ENCODE data around the gene TMEM170B. TPM values are rescaled to one million over a fixed set of nuclear protein-coding genes. Genes with fewer than 3 reads are reported as not detected.
A peak's percentile ranks its signal among the peaks of the same experiment; 100 is the strongest.

TMEM170B gene, protein sequence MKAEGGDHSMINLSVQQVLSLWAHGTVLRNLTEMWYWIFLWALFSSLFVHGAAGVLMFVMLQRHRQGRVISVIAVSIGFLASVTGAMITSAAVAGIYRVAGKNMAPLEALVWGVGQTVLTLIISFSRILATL
- 1.0 and 1.5 TPM in 2 replicates for total RNA-seq (2014; rRNA removed; shearing (Covaris generic))

DNA sequence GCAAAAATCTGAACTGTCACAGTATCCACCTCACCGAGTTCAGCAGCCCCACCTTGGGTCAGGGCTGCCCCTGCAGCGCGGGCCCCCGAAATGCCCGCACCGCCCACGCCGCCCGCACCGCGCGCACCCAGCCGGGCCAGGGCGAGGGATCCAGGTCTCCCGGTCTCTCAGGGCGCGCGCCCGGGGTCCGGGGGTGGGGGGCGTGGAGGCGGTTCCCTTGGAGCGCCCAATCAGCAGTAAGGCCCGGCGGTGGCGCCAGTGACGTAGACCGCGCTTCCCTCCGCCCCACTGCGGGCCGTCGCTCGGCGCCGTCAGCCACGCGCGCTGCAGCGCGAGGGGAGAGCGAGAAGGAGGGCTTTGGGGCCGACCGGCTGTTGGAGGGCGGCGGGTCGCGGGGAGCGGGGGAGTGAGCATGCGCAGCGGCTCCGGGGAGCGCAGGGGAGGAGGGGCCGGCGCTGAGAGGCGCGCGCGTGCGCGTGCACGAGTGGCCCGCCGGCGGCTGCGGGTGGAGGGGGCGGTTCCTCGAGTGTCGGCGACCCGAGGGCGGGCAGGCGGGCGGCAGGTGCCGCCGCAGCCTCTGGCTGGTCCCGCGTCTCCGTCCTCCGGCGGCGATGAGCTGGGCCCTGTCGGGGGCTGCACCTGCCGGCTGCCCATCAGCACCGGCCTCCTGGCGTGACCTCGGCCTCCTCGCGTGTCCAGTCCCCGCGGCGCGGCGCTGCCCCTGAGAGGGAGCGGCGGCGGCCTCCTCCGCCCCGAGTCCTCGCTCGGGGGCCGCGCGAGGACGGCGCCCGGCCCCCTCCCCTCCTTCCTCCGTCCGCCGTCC lies at the start of gene TMEM170B:
Gene TMEM170B, plus strand, starts transcription at position 521 of the 823 bp plus-strand sequence. CDS start 529 bp downstream, outside the sequence.
- peak within 1 kb of the TSS; percentile 78 for H3K4me3 ChIP-seq
- no peak within 1 kb of the TSS for H3K27ac ChIP-seq
- H3K9me3 ChIP-seq (replicated peaks): no peaks in the 10 kb centered on the region
- DNase-seq: peak; percentile 83 to 88
- H3K4me1 ChIP-seq: no peaks in the 10 kb centered on the region
- H3K36me3 ChIP-seq: no peaks in the 10 kb centered on the region
- peaks cover 3% of the 10 kb centered on the region; the same call in 1 of the 2 replicates for H3K27me3 ChIP-seq

GRCh38 chr6:11490996-11491395 lies 46.6 kb upstream of the TMEM170B start:
- Histone ChIP-seq H3K27ac (no peak overlapping the region), H3K4me1 (no peaks in the 10 kb centered on the region), H3K9me3 (replicated peaks) (no peaks in the 10 kb centered on the region), H3K27me3 (no peaks in the 10 kb centered on the region), H3K4me3 (no peak overlapping the region), H3K36me3 (no peaks in the 10 kb centered on the region)
- DNase-seq: no peak

DNA sequence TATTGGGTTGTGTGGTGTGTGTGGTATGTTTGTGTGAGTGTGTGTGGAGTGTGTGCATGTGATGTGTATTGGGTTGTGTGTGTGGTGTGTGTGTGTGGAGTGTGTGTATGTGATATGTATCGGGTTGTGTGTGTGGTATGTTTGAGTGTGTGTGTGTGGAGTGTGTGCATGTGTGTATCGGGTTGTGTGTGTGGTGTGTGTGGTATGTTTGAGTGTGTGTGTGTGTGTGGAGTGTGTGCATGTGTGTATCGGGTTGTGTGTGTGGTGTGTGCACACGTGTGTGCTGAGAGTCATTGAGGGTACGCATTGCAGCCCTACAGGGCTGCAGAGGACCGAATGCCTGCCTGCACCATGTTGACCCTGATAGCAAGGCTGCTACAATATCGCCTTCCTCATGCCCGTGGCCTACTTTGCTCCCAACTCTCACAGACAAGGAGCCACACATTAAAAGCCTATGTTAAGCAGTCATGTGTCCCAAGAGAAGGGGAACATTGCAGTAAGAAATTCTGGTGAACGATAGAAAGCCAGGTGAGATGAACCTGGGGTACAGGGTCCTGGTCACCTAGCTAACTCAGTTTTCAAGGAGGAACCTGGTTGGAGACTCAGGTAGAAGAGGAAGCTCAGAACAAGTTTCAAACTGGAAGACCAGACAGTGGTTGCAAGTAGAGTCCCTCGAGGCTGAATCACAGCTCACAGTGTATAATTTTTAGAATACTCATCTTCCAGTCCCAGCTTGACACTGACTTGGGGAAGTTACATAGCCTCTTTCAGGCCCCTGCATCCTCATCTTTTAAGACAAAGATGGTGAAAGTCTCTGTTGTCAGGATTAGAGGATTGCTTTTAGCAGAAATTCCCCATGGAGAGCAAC lies 45.7 kb upstream of the TMEM170B start:
- H3K36me3 ChIP-seq: no peaks in the 10 kb centered on the region
- no peak overlapping the region for H3K4me3 ChIP-seq
- no peak overlapping the region for H3K27ac ChIP-seq
- H3K9me3 ChIP-seq (replicated peaks): no peaks in the 10 kb centered on the region
- DNase-seq: peak in 1 of 2 experiments; percentile 0
- H3K4me1 ChIP-seq: no peaks in the 10 kb centered on the region
- H3K27me3 ChIP-seq: no peaks in the 10 kb centered on the region

DNA sequence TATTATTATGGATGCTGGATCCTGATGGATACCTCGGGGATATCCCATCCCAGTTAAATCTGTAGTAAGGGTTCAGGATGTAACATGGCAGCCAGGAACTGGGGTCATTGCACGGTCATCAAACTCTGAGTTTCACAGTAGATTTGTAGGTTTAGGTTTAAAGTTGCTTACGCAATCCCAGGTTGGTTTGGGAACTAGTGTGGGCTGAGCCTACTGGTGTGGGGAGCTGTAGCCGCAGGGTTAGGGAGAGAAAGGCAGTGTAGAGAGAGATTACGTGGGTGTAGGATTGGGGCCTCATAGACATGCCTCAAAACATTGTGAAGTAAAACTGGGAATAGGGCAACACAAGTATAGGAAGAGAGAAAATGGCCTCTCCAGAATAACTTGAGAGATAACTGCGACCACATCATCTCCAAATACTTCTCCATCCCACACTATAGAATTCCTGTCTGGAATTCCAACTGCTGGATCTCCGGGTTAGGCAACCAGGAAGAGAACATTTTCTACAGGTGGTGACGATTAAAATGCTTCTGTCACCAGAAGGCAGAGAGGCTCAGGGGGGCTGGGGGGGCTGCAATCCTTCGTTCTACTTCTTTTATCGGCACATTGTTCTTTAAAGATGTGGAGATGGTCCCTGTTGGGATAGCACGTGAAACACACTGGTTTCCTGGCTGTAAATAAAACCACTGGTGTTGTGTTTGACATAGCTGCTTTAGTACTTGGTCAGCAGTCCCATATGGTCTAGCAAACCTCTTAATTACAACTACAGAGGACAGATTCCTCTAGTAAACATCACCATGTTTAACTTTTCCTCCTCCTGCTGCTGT lies 44.9 kb upstream of the TMEM170B start:
- no peak overlapping the region for H3K27ac ChIP-seq
- H3K4me3 ChIP-seq: no peak overlapping the region
- no peaks in the 10 kb centered on the region for H3K27me3 ChIP-seq
- no peak for DNase-seq
- H3K36me3 ChIP-seq: no peaks in the 10 kb centered on the region
- H3K4me1 ChIP-seq: no peaks in the 10 kb centered on the region
- H3K9me3 ChIP-seq (replicated peaks): no peaks in the 10 kb centered on the region

DNA sequence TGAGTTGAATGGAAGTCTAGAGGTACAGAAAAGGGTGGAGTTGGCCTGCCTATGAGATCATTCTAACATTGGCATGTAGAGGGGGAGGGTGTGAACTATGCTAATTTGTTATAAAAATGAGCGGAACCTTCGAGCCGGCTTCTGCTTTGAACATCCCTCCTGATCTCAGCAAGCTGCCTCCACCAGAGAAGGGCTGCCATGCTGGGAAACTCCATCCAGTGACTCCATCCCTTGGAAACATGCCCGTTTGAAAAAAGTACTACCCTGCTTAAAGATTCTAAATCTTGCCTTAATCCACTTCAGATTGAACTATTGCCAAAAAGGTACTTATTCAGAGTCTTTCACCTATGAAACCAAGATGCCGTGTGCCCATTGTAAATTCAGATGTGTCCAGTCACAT lies 43.6 kb upstream of the TMEM170B start:
- Histone ChIP-seq H3K9me3 (replicated peaks) (no peaks in the 10 kb centered on the region), H3K27me3 (no peaks in the 10 kb centered on the region), H3K27ac (no peak overlapping the region), H3K4me3 (no peak overlapping the region), H3K36me3 (no peaks in the 10 kb centered on the region), H3K4me1 (no peaks in the 10 kb centered on the region)
- no peak for DNase-seq

DNA sequence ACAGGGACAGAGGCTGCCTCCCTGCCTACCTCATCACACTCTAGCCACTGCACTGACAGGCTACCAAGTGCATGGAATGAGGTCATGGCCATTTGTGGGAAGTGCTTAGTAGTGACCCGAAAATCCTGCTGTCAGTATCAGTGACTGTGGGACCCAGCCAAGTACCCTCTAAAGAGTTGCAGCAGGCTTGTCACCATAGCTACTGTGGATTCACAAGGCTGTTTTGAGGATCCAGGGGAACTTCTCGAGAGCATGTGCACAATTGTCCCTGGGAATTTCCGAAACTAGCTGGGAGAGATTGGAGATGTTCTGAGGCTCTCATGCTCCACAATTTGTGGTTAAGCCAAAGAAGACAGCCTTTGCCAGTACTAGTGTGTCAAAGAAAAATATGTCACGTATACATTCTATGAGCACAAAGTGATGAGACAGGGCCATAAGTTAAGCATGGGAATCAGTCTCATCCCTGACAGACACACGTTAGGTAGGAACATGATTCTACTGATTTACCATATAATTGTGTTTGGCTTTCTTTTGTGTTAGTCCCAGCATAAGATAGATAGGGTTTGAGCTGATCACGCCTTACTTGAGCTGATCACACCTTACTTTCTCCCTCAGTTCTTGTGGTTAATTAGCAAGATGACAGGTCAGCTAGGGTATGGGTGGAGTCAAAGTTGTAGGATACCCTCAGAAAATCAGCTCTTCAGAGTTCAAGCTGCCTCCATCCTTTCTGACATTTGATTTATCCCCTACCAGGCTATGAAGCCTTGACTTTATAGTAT lies 42.6 kb upstream of the TMEM170B start:
- DNase-seq: no peak
- no peaks in the 10 kb centered on the region for H3K9me3 ChIP-seq (replicated peaks)
- H3K36me3 ChIP-seq: no peaks in the 10 kb centered on the region
- H3K4me3 ChIP-seq: no peak overlapping the region
- H3K4me1 ChIP-seq: no peaks in the 10 kb centered on the region
- no peak overlapping the region for H3K27ac ChIP-seq
- no peaks in the 10 kb centered on the region for H3K27me3 ChIP-seq

GRCh38 chr6:11495565-11496145 lies 41.9 kb upstream of the TMEM170B start:
- Histone ChIP-seq H3K9me3 (replicated peaks) (no peaks in the 10 kb centered on the region), H3K27me3 (no peaks in the 10 kb centered on the region), H3K27ac (no peak overlapping the region), H3K36me3 (no peaks in the 10 kb centered on the region), H3K4me1 (no peaks in the 10 kb centered on the region), H3K4me3 (no peak overlapping the region)
- no peak for DNase-seq

- peak; percentile 40 to 76 for DNase-seq
- Histone ChIP-seq H3K4me3 (no peak overlapping the region), H3K36me3 (no peaks in the 10 kb centered on the region), H3K27me3 (no peaks in the 10 kb centered on the region), H3K4me1 (no peaks in the 10 kb centered on the region), H3K9me3 (replicated peaks) (no peaks in the 10 kb centered on the region), H3K27ac (no peak overlapping the region)
Measured at GRCh38 chr6:11496152-11497060, 41.1 kb upstream of the TMEM170B start.

DNA sequence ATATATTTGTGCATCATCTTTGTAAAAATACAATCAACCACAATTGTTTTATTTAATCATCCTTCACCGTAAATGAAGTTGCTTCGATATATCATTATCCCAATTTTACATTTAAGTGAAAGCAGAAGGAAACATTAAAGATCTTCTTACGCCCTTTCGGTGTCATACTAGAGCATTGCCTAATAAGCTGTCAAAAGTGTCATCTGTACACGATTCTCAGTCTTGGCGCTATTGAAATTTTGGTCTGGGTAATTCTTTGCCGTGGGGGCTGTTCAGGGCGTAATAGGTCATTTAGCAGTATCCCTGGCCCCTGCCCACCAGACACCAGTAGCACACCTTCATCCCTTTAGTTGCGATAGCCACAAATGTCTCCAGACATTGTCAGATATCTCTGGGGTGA lies 40.4 kb upstream of the TMEM170B start:
- Histone ChIP-seq H3K9me3 (replicated peaks) (no peaks in the 10 kb centered on the region), H3K36me3 (no peaks in the 10 kb centered on the region), H3K27ac (no peak overlapping the region), H3K4me1 (no peaks in the 10 kb centered on the region), H3K27me3 (no peaks in the 10 kb centered on the region), H3K4me3 (no peak overlapping the region)
- no peak for DNase-seq

- Histone ChIP-seq H3K36me3 (no peaks in the 10 kb centered on the region), H3K27me3 (no peaks in the 10 kb centered on the region), H3K27ac (no peak overlapping the region), H3K4me1 (no peaks in the 10 kb centered on the region), H3K4me3 (no peak overlapping the region), H3K9me3 (replicated peaks) (no peaks in the 10 kb centered on the region)
- no peak for DNase-seq
Measured at GRCh38 chr6:11497881-11498280, 39.7 kb upstream of the TMEM170B start.

GRCh38 chr6:11500008-11500407 lies 37.5 kb upstream of the TMEM170B start:
- DNase-seq: peak in 1 of 2 experiments; percentile 5
- H3K36me3 ChIP-seq: no peaks in the 10 kb centered on the region
- H3K27me3 ChIP-seq: no peaks in the 10 kb centered on the region
- H3K9me3 ChIP-seq (replicated peaks): no peaks in the 10 kb centered on the region
- no peak overlapping the region for H3K4me3 ChIP-seq
- no peaks in the 10 kb centered on the region for H3K4me1 ChIP-seq
- no peak overlapping the region for H3K27ac ChIP-seq

DNA sequence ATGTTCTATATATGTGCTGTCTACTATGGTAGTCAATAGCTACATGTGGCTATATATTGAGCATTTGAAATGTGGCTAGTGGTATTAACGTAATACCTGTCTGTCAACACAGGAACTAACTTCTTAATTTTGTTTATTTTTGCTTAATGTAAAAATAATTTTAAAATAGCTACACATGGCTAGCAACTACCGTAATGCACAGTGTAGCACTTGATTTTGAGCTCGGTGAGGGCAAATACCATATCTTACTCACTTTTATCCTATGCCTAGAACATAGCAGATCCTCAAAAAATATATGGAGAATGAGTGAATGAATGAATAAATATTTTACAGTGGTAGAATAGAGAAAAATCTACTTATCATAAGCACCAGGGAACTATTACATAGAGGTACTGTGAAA lies 28.1 kb upstream of the TMEM170B start:
- H3K27me3 ChIP-seq: no peaks in the 10 kb centered on the region
- no peaks in the 10 kb centered on the region for H3K9me3 ChIP-seq (replicated peaks)
- DNase-seq: no peak
- no peaks in the 10 kb centered on the region for H3K36me3 ChIP-seq
- H3K27ac ChIP-seq: no peak overlapping the region
- no peak overlapping the region for H3K4me3 ChIP-seq
- H3K4me1 ChIP-seq: no peaks in the 10 kb centered on the region

DNA sequence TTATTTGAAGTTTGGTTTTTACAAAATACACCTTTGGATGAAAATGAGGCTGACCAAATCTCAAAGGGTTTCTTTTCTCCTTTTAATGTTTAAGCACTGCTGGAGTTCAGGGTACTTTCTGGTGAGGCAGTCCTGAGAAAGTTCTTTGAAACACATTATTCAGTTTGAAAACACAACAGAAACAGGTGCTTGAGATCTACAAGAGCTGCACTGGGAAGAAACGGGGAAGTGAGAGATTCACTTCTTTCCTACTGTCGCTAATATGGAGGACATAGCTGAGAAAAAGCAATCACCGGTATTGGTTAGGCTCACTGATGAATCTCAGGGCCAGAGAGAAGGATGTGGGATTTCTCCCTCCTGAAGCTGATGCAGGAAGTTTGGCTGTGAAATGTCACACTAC lies 22.9 kb upstream of the TMEM170B start:
- no peak overlapping the region for H3K27ac ChIP-seq
- H3K4me3 ChIP-seq: no peak overlapping the region
- no peaks in the 10 kb centered on the region for H3K4me1 ChIP-seq
- no peaks in the 10 kb centered on the region for H3K9me3 ChIP-seq (replicated peaks)
- H3K36me3 ChIP-seq: no peaks in the 10 kb centered on the region
- DNase-seq: no peak
- no peaks in the 10 kb centered on the region for H3K27me3 ChIP-seq
